MM.1S (cell line): ENCODE results near the gene HECTD4.

Experiments
- DNase-seq: peaks from one replicate; pipeline ENCODE4 v3.0.0-alpha.2; 2015
- H2AFZ ChIP-seq: fragments of 300-600 bp; sonication (generic); 2 replicates; pipeline ENCODE4 v1.6.0; 2016; ENCODE audit warnings: antibody characterized with exemption, low read length
- H3F3A ChIP-seq: fragments of 300-600 bp; sonication (generic); 2 replicates; pipeline ENCODE4 v1.6.1; 2016; ENCODE audit warnings: mild to moderate bottlenecking, antibody characterized with exemption, low read length, moderate library complexity, mixed read lengths; ENCODE audit not compliant: insufficient read depth
- H3K27ac ChIP-seq: fragments of 300-600 bp; sonication (generic); 2 replicates; pipeline ENCODE4 v1.5.1; 2016; ENCODE audit warnings: mild to moderate bottlenecking, low read length
- H3K27me3 ChIP-seq: fragments of 300-600 bp; sonication (generic); replicated peaks from 2 replicates; pipeline ENCODE4 v1.6.0; 2016; ENCODE audit warnings: low read length; ENCODE audit not compliant: insufficient read depth
- H3K36me3 ChIP-seq: fragments of 300-600 bp; sonication (generic); replicated peaks from 2 replicates; pipeline ENCODE4 v1.6.1; 2016; ENCODE audit warnings: mild to moderate bottlenecking, low read length, mixed read lengths; ENCODE audit not compliant: insufficient read depth
- H3K4me1 ChIP-seq: fragments of 300-600 bp; sonication (generic); 2 replicates; pipeline ENCODE4 v1.6.1; 2016; ENCODE audit warnings: low read length, mixed read lengths
- H3K4me2 ChIP-seq: fragments of 300-600 bp; sonication (generic); 2 replicates; pipeline ENCODE4 v1.6.0; 2016; ENCODE audit warnings: low read depth, low read length
- H3K4me3 ChIP-seq: fragments of 300-600 bp; sonication (generic); 2 replicates; pipeline ENCODE4 v1.5.1; 2016; ENCODE audit warnings: low read length, mixed read lengths
- H3K79me2 ChIP-seq: fragments of 300-600 bp; sonication (generic); 2 replicates; pipeline ENCODE4 v1.6.1; 2016; ENCODE audit warnings: mixed run types, low read length, mixed read lengths
- H3K9ac ChIP-seq: fragments of 300-600 bp; sonication (generic); 2 replicates; pipeline ENCODE4 v1.6.1; 2016; ENCODE audit warnings: low read length, mixed read lengths
- H3K9me2 ChIP-seq: fragments of 300-600 bp; sonication (generic); replicated peaks from 2 replicates; pipeline ENCODE4 v1.6.1; 2016; ENCODE audit warnings: mild to moderate bottlenecking, low read length, mixed read lengths; ENCODE audit not compliant: insufficient read depth
- H3K9me3 ChIP-seq: fragments of 300-600 bp; sonication (generic); replicated peaks from 2 replicates; pipeline ENCODE4 v1.6.1; 2016; ENCODE audit warnings: mild to moderate bottlenecking, low read length, mixed read lengths; ENCODE audit not compliant: insufficient read depth
- H4K20me1 ChIP-seq: fragments of 300-600 bp; sonication (generic); 2 replicates; pipeline ENCODE4 v1.6.1; 2016; ENCODE audit warnings: mild to moderate bottlenecking, low read length, moderate library complexity, mixed read lengths; ENCODE audit not compliant: insufficient read depth
- EZH2 ChIP-seq: fragments of 300-600 bp; sonication (generic); optimal IDR thresholded peaks from 2 replicates; pipeline ENCODE3; 2017; ENCODE audit warnings: low read depth, mild to moderate bottlenecking, antibody characterized with exemption, low read length, mixed read lengths
- EZH2phosphoT487 ChIP-seq: fragments of 300-600 bp; sonication (generic); IDR thresholded peaks from 2 replicates; pipeline ENCODE4 v1.6.1; 2018; ENCODE audit warnings: antibody characterized with exemption, low read length
- TF ChIP-seq, protein P1 (sequence below): fragments of 300-600 bp; sonication (generic); IDR thresholded peaks from 2 replicates; pipeline ENCODE4 v1.5.1; 2016; ENCODE audit warnings: antibody characterized with exemption, low read length, mixed read lengths

Gene HECTD4

DNA sequence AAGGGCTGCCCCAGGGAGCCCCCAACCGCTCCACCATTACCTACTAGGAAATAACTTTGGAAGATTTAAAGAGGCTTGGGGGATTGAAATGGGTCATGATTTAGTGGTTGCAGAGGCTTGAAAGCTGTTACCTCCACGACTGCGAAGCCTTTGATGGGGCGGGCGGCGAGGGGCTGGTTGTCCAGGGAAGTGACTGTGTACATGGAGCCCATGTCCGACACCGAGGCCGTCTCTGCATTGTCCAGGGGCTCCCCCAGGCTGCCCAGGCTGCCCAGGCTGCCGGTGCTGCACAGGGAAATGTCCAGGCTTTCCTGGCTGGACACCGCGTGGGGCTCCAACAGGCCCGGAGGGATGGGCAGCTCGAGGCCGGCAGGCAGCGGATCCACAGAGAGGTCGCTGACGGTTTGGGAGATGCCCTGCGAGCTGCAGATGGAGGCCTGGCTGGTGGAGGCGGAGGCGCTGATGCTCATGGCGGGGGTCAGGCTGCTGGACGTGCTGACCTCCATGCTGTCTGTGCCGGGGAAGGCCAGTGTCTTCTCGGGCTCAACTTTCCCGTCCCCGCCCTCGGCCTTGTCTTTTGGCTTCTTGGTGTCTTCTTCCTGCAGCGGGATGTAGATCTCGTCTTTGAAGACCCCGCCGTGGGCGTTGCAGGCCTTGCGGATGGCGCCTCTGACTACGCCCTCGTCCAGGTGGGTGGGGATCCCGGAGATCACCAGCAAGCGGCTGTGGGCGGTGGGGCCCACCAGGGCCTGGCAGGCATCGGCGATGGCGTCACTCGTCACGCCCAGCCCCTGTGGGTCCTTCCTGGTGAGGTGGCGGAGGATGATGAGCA is 198.0 kb downstream of the HECTD4 start:
- Histone ChIP-seq H3K27ac (no peak overlapping the region), H3K27me3 (no peaks in the 10 kb centered on the region), H3K4me1 (no peaks in the 10 kb centered on the region), H3F3A (no peaks in the 10 kb centered on the region), H4K20me1 (no peaks in the 10 kb centered on the region), H3K36me3 (no peaks in the 10 kb centered on the region), H3K79me2 (no peaks in the 10 kb centered on the region), H3K4me3 (no peak overlapping the region), H2AFZ (no peak overlapping the region), H3K9ac (no peak overlapping the region), H3K9me2 (no peaks in the 10 kb centered on the region), H3K4me2 (no peak overlapping the region), H3K9me3 (no peaks in the 10 kb centered on the region)
- TF ChIP-seq EZH2phosphoT487 (no peak), EZH2 (no peak)
- TF ChIP-seq, protein P1, sequence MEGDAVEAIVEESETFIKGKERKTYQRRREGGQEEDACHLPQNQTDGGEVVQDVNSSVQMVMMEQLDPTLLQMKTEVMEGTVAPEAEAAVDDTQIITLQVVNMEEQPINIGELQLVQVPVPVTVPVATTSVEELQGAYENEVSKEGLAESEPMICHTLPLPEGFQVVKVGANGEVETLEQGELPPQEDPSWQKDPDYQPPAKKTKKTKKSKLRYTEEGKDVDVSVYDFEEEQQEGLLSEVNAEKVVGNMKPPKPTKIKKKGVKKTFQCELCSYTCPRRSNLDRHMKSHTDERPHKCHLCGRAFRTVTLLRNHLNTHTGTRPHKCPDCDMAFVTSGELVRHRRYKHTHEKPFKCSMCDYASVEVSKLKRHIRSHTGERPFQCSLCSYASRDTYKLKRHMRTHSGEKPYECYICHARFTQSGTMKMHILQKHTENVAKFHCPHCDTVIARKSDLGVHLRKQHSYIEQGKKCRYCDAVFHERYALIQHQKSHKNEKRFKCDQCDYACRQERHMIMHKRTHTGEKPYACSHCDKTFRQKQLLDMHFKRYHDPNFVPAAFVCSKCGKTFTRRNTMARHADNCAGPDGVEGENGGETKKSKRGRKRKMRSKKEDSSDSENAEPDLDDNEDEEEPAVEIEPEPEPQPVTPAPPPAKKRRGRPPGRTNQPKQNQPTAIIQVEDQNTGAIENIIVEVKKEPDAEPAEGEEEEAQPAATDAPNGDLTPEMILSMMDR = no peak
- no peak for DNase-seq

DNA sequence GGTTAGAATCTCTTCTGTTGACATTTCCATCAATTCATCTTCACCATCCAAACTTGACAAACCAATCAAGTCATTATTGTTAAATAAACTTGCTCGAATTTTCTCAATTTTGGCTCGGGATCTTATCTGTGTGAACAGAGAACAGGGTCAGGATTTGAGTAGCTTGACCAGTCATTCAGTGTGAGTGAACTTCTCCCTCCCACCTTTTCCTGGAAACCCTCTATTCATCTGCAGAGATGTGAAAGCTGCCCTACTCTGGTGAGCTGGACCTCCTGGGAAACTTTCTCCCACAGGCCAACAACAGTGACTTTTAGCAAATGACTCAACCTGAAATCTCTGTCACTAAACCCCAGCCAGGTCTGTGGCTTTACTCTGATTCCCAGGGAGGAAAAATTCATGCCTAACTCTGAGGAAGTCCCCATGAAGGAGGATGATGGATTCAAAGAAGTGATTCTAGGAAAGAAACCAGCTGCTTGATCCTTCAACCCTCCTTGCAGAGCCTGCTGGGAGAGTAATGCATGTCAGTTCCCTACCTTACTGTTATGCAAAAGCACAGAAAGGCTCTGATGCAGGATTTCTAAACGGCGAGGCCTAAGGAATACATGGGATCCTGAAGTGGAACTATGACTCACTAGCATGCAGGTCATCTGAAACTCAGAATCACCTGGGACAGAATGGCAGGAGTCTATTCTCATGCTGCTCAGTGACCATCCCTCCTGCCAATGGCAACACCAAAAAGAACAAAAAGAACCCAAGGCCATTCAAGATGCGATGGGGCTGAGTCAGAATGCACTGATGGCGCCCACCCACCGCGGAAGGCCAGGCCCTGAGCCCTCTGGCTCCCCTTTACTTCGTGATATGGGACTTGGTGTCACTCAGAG is 198.8 kb downstream of the HECTD4 start:
- Histone ChIP-seq H3K27me3 (no peaks in the 10 kb centered on the region), H3K9me2 (no peaks in the 10 kb centered on the region), H3K9ac (no peak overlapping the region), H3K79me2 (no peaks in the 10 kb centered on the region), H3K9me3 (no peaks in the 10 kb centered on the region), H3F3A (no peaks in the 10 kb centered on the region), H3K4me2 (no peak overlapping the region), H3K27ac (no peak overlapping the region), H2AFZ (no peak overlapping the region), H3K36me3 (no peaks in the 10 kb centered on the region), H3K4me1 (no peaks in the 10 kb centered on the region), H3K4me3 (no peak overlapping the region), H4K20me1 (no peaks in the 10 kb centered on the region)
- TF ChIP-seq, protein P1 = no peak
- TF ChIP-seq EZH2 (no peak), EZH2phosphoT487 (no peak)
- DNase-seq = no peak

DNA sequence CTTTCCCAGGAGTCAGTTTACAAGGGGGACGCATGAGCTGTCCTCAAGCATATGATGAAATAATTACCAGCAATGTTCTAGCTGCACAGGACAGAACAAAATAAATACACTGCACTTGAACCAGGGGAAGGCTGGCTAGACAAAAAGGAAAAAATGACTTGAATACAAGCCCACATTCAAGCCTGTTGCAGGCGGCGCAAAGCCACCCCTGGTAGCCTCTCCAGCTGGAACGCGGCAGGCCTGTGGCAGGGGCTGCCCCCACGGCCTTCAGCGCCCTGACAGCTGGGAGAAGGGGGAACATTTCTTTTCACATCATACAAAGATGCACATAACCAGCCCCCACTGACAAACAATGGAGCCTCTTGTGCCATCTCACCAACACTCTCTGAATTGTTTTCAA is 199.7 kb downstream of the HECTD4 start:
- no peaks in the 10 kb centered on the region for H3K9me3 ChIP-seq
- no peaks in the 10 kb centered on the region for H3K9me2 ChIP-seq
- no peaks in the 10 kb centered on the region for H3F3A ChIP-seq
- H3K9ac ChIP-seq = no peak overlapping the region
- no peaks in the 10 kb centered on the region for H4K20me1 ChIP-seq
- H2AFZ ChIP-seq = no peak overlapping the region
- TF ChIP-seq, protein P1 = no peak
- TF ChIP-seq EZH2phosphoT487 (no peak), EZH2 (no peak)
- H3K27ac ChIP-seq = no peak overlapping the region
- no peak for DNase-seq
- no peaks in the 10 kb centered on the region for H3K4me1 ChIP-seq
- H3K27me3 ChIP-seq = no peaks in the 10 kb centered on the region
- no peaks in the 10 kb centered on the region for H3K79me2 ChIP-seq
- H3K4me3 ChIP-seq = no peak overlapping the region
- H3K4me2 ChIP-seq = no peak overlapping the region
- H3K36me3 ChIP-seq = no peaks in the 10 kb centered on the region
